ENCODE data around the gene MAGI1. TPM values are rescaled to one million over a fixed set of nuclear protein-coding genes. Genes with fewer than 3 reads are reported as not detected.

The MAGI1 gene
- total RNA-seq, 4 donors from 2014 or later, result 17.2 to 40.8 (median 28.1) TPM

DNA sequence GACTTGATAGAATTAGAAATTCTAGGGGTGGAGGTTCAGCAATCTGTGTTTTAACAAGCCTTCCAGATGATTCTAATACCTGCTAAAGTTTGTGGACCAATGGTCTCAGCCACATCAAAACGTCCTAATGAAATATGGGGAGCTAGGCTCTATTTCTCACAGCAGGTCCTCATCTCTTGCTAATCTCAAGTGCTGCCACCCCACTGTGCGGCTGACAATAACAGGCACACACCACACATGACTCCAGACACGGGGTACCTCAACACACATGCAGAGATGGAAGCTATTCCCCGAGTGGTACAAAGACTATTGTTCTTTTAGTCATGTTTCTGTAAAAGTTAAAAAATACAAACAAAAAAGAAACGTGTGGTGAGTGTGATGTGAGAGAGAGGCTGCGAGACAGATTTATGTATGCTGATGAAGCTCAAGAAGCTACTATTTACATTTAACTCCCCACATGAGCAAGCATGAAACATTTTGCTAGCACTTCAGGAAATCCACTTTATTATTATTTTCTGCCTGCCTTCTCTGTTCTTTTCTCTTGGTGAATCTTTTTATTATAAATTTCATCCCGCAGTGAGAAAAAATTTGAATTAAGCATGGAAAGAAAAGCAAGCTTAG lies 405.6 kb downstream of the MAGI1 start:
- Histone ChIP-seq H3K4me3 (no peak overlapping the region), H3K27ac (no peak overlapping the region), H3K9me3 (no peaks in the 10 kb centered on the region), H3K27me3 (no peaks in the 10 kb centered on the region), H3K36me3 (no peaks in the 10 kb centered on the region), H3K4me1 (no peaks in the 10 kb centered on the region)
- ATAC-seq, result no peak
- WGBS, 2 donors (ENCODE audit: low coverage in 1 of 2), result 55 to 75% methylated on average over 5 to 7 of the region's 7 CpGs
- TF ChIP-seq CTCF (IDR thresholded peaks at IDR 0.05) (no peak), POLR2A (IDR thresholded peaks at IDR 0.05) (no peak), EP300 (IDR thresholded peaks at IDR 0.05) (no peak), POLR2AphosphoS5 (IDR thresholded peaks at IDR 0.05) (no peak)

DNA sequence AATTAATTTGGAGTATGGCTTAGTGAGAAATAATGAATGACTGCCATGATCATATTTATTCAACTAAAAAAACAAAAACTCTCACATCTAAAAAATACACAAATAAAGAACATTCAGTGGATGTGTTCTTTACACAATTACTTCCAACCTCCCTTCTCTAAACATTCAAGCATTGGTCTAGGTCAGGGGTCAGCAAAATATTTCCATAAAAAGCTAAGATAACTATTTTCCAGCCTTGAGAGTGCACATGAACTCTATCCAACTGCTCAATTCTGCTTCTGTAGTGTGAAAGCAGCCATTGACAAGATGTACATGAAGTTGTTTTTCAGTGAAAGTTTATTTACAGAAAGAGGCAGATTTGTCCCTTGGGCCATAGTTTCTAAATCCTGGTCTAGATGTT lies 406.3 kb downstream of the MAGI1 start:
- H3K4me1 ChIP-seq, result no peaks in the 10 kb centered on the region
- no peaks in the 10 kb centered on the region for H3K36me3 ChIP-seq
- no peaks in the 10 kb centered on the region for H3K27me3 ChIP-seq
- H3K9me3 ChIP-seq, result no peaks in the 10 kb centered on the region
- no peak for ATAC-seq
- TF ChIP-seq EP300 (IDR thresholded peaks at IDR 0.05) (no peak), POLR2A (IDR thresholded peaks at IDR 0.05) (no peak), CTCF (IDR thresholded peaks at IDR 0.05) (no peak), POLR2AphosphoS5 (IDR thresholded peaks at IDR 0.05) (no peak)
- H3K4me3 ChIP-seq, result no peak overlapping the region
- H3K27ac ChIP-seq, result no peak overlapping the region

DNA sequence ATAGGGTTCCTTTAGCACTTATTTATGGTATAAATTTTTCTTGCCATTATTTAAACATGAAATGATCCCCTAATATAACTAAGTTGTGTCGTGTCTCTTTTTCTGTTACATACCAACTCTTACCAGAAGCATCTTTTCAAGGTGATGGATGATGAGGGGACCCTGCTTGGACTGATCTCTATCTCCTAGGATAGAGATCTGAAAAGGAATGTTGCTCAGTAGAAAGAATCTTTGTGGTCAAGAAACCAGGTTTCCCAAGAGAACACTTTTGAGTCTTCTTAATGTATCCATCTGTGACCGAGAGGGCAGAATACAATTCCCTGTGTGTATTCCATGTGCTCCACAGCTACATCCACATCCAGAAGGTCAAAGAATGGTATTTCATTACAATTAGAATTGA lies 409.7 kb downstream of the MAGI1 start:
- H3K4me1 ChIP-seq, result no peaks in the 10 kb centered on the region
- no peaks in the 10 kb centered on the region for H3K27me3 ChIP-seq
- H3K27ac ChIP-seq, result no peak overlapping the region
- no peak overlapping the region for H3K4me3 ChIP-seq
- WGBS, 2 donors (ENCODE audit: low coverage in 1 of 2), result 93 to 100% methylated on average over 1 to 2 of the region's 2 CpGs
- no peaks in the 10 kb centered on the region for H3K36me3 ChIP-seq
- no peak for TF ChIP-seq EP300 (IDR thresholded peaks at IDR 0.05)
- TF ChIP-seq CTCF (IDR thresholded peaks at IDR 0.05), result no peak
- TF ChIP-seq POLR2A (IDR thresholded peaks at IDR 0.05), result no peak
- no peak for TF ChIP-seq POLR2AphosphoS5 (IDR thresholded peaks at IDR 0.05)
- no peaks in the 10 kb centered on the region for H3K9me3 ChIP-seq
- ATAC-seq, result no peak

DNA sequence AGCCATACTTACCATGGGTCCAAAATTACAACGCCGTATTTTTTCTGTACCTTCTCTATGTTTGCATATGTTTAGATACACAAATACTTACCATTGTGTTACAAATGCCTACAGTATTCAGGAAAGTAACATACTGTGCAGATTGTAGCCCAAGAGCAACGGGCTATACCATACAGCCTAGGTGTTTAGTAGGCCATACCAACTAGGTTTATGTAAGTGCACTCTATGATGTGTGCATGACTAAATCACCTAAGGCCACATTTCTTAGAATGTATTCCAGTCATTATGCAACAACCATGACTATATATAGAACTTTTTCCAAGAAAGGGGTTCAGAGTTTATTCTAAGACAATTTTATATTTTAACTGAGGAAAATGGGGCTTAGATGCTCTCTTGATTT lies 411.7 kb downstream of the MAGI1 start:
- no peak for TF ChIP-seq EP300 (IDR thresholded peaks at IDR 0.05)
- no peak for TF ChIP-seq POLR2AphosphoS5 (IDR thresholded peaks at IDR 0.05)
- TF ChIP-seq CTCF (IDR thresholded peaks at IDR 0.05), result no peak
- TF ChIP-seq POLR2A (IDR thresholded peaks at IDR 0.05), result no peak
- no peaks in the 10 kb centered on the region for H3K4me1 ChIP-seq
- H3K27me3 ChIP-seq, result no peaks in the 10 kb centered on the region
- H3K4me3 ChIP-seq, result no peak overlapping the region
- H3K27ac ChIP-seq, result no peak overlapping the region
- H3K36me3 ChIP-seq, result no peaks in the 10 kb centered on the region
- H3K9me3 ChIP-seq, result no peaks in the 10 kb centered on the region
- 91 to 100% methylated on average over 3 of the region's 3 CpGs for WGBS, 2 donors (ENCODE audit: low coverage in 1 of 2)
- no peak for ATAC-seq

- no peak overlapping the region for H3K4me3 ChIP-seq
- TF ChIP-seq POLR2AphosphoS5 (IDR thresholded peaks at IDR 0.05), result no peak
- TF ChIP-seq CTCF (IDR thresholded peaks at IDR 0.05), result no peak
- no peak for TF ChIP-seq EP300 (IDR thresholded peaks at IDR 0.05)
- no peak for TF ChIP-seq POLR2A (IDR thresholded peaks at IDR 0.05)
- no peak for ATAC-seq
- H3K27me3 ChIP-seq, result no peaks in the 10 kb centered on the region
- no peaks in the 10 kb centered on the region for H3K36me3 ChIP-seq
- 51 to 64% methylated on average over 3 of the region's 3 CpGs for WGBS, 2 donors (ENCODE audit: low coverage in 1 of 2)
- H3K9me3 ChIP-seq, result no peaks in the 10 kb centered on the region
- H3K4me1 ChIP-seq, result no peaks in the 10 kb centered on the region
- H3K27ac ChIP-seq, result no peak overlapping the region
Observed at GRCh38 chr3:65625305-65625704, 413.4 kb downstream of the MAGI1 start.
